GM10847 (cell line): ENCODE measurements around the gene LHX6.

Experiments
- POLR2A ChIP-seq: IDR thresholded peaks from 2 replicates; pipeline ENCODE4 v1.6.1; 2011; ENCODE audit not compliant: insufficient read length; ENCODE audit errors: extremely low read depth

Gene LHX6

GRCh38 chr9:122162415-122162814 is 66.3 kb downstream of the LHX6 start:
- no peak for TF ChIP-seq POLR2A

- TF ChIP-seq POLR2A: no peak
Observed at GRCh38 chr9:122159925-122160246, 68.9 kb downstream of the LHX6 start.

GRCh38 chr9:122159026-122159924 is 69.5 kb downstream of the LHX6 start, which contains the start of the genes MORN5 and NDUFA8:
TSS of gene MORN5 (plus strand) at chr9:122159908. CDS start at chr9:122159973, 65 bp downstream.
TSS of gene NDUFA8 (minus strand) at chr9:122159779. CDS start at chr9:122159677, 102 bp downstream.
- peak; percentile 75 for TF ChIP-seq POLR2A

- no peak for TF ChIP-seq POLR2A
Observed at GRCh38 chr9:122158202-122158601, 70.6 kb downstream of the LHX6 start.

GRCh38 chr9:122155796-122156195 is 73.0 kb downstream of the LHX6 start:
- no peak for TF ChIP-seq POLR2A
